DND-41 (cell line): Measurements from ENCODE around the gene TMPRSS11B.

Source experiments
- ATAC-seq: fragments of 200-7000 bp; cut with Tn5 transposase; 3 replicates; pipeline ENCODE4 v1.9.1; 2021; ENCODE audit warnings: low read depth; ENCODE audit not compliant: insufficient read depth
- DNase-seq: peaks from one replicate; pipeline ENCODE4 v3.0.0-alpha.2; 2020
- H2AFZ ChIP-seq: 2 replicates; pipeline ENCODE4 v1.6.0; 2012; ENCODE audit warnings: low read depth, low read length
- H3K27ac ChIP-seq: 2 replicates; pipeline ENCODE4 v1.5.1; 2012; ENCODE audit warnings: low read length, inconsistent platforms
- H3K27me3 ChIP-seq: fragments of 200-600 bp; sonication (generic); 2 replicates; pipeline ENCODE4 v1.6.0; 2012; ENCODE audit warnings: low read length, mild to moderate bottlenecking, inconsistent platforms; ENCODE audit not compliant: insufficient read depth, poor library complexity
- H3K36me3 ChIP-seq: 2 replicates; pipeline ENCODE4 v1.5.1; 2012; ENCODE audit warnings: low read length, inconsistent platforms; ENCODE audit not compliant: insufficient read depth
- H3K4me1 ChIP-seq: 2 replicates; pipeline ENCODE4 v1.5.1; 2012; ENCODE audit warnings: mild to moderate bottlenecking, low read length; ENCODE audit not compliant: insufficient read depth
- H3K4me2 ChIP-seq: 2 replicates; pipeline ENCODE4 v1.6.0; 2012; ENCODE audit warnings: mild to moderate bottlenecking, moderate library complexity, low read length, inconsistent platforms; ENCODE audit not compliant: insufficient read depth
- H3K4me3 ChIP-seq, 2 experiments: fragments of 200-600 bp in 1 of 2; shearing (Covaris generic) in 1 of 2; 2 replicates each; pipeline ENCODE4 v1.5.1; 2012 to 2016; ENCODE audit warnings: inconsistent platforms in 2 of 2, low read length in 2 of 2, mild to moderate bottlenecking in 2 of 2, low read depth in 1 of 2, moderate library complexity in 1 of 2
- H3K79me2 ChIP-seq: 2 replicates; pipeline ENCODE4 v1.6.0; 2012; ENCODE audit warnings: low read length, inconsistent platforms; ENCODE audit not compliant: insufficient read depth
- H3K9ac ChIP-seq: 2 replicates; pipeline ENCODE4 v1.6.0; 2012; ENCODE audit warnings: low read depth, mild to moderate bottlenecking, inconsistent platforms, low read length, moderate library complexity
- H3K9me3 ChIP-seq: 2 replicates; pipeline ENCODE4 v1.5.1; 2012; ENCODE audit warnings: low read length, moderate library complexity, mild to moderate bottlenecking, inconsistent platforms; ENCODE audit not compliant: insufficient read depth, severe bottlenecking
- H4K20me1 ChIP-seq: 2 replicates; pipeline ENCODE4 v1.6.0; 2012; ENCODE audit warnings: low read length; ENCODE audit not compliant: insufficient read depth
- CTCF ChIP-seq: IDR thresholded peaks from 2 replicates; pipeline ENCODE4 v1.5.1; 2012; ENCODE audit warnings: borderline replicate concordance, low read length, moderate library complexity, mild to moderate bottlenecking; ENCODE audit not compliant: poor library complexity, severe bottlenecking; ENCODE audit errors: extremely low read depth
- EZH2 ChIP-seq: IDR thresholded peaks from 3 replicates; pipeline ENCODE4 v1.6.1; 2012; ENCODE audit warnings: borderline replicate concordance, low read depth, mild to moderate bottlenecking, moderate library complexity, low read length, inconsistent platforms; ENCODE audit not compliant: severe bottlenecking

Gene TMPRSS11B

GRCh38 chr4:68245594-68245993, at the start of gene TMPRSS11B:
TMPRSS11B (minus strand) TSS chr4:68245694; CDS start chr4:68245558, 136 bp downstream.
- H3K27me3 ChIP-seq, result no peaks in the 10 kb centered on the region

GRCh38 chr4:68291256-68291655, 45.8 kb upstream of the TMPRSS11B start:
- H3K27me3 ChIP-seq, result peaks cover 10% of the 10 kb centered on the region
- DNase-seq (no peak), ATAC-seq (no peak)
- no peaks in the 10 kb centered on the region for H4K20me1 ChIP-seq
- no peak overlapping the region for H3K27ac ChIP-seq
- no peak overlapping the region for H3K4me3 ChIP-seq
- H3K9me3 ChIP-seq, result no peaks in the 10 kb centered on the region
- TF ChIP-seq EZH2 (no peak), CTCF (no peak)
- no peak overlapping the region for H3K4me2 ChIP-seq
- no peaks in the 10 kb centered on the region for H3K36me3 ChIP-seq
- no peaks in the 10 kb centered on the region for H3K4me1 ChIP-seq
- no peak overlapping the region for H2AFZ ChIP-seq
- H3K79me2 ChIP-seq, result no peaks in the 10 kb centered on the region
- no peak overlapping the region for H3K9ac ChIP-seq

More at GRCh38 chr4:68245594-68245993, at the start of gene TMPRSS11B:
- Histone ChIP-seq H4K20me1 (no peaks in the 10 kb centered on the region), H3K9me3 (no peaks in the 10 kb centered on the region), H2AFZ (no peak within 1 kb of the TSS), H3K9ac (no peak within 1 kb of the TSS), H3K4me3 (no peak within 1 kb of the TSS), H3K4me2 (no peak within 1 kb of the TSS), H3K4me1 (no peaks in the 10 kb centered on the region), H3K36me3 (no peaks in the 10 kb centered on the region), H3K79me2 (no peaks in the 10 kb centered on the region), H3K27ac (no peak within 1 kb of the TSS)
- ATAC-seq (no peak), DNase-seq (no peak)
- no peak for TF ChIP-seq CTCF
- no peak for TF ChIP-seq EZH2

- Histone ChIP-seq H2AFZ (no peak overlapping the region), H3K4me2 (no peak overlapping the region), H3K4me3 (no peak overlapping the region)
These were observed 42.9 kb upstream of the TMPRSS11B start for GRCh38 chr4:68288393-68288740.

More at GRCh38 chr4:68288393-68288740, 42.9 kb upstream of the TMPRSS11B start:
- DNase-seq (no peak), ATAC-seq (no peak)
- no peak overlapping the region for H3K27ac ChIP-seq
- H3K79me2 ChIP-seq, result no peaks in the 10 kb centered on the region
- TF ChIP-seq EZH2, result no peak
- TF ChIP-seq CTCF, result no peak
- H3K9ac ChIP-seq, result no peak overlapping the region
- no peaks in the 10 kb centered on the region for H4K20me1 ChIP-seq
- no peaks in the 10 kb centered on the region for H3K36me3 ChIP-seq
- H3K27me3 ChIP-seq, result peaks cover 14% of the 10 kb centered on the region
- H3K9me3 ChIP-seq, result no peaks in the 10 kb centered on the region
- no peaks in the 10 kb centered on the region for H3K4me1 ChIP-seq
